HepG2 (cell line): ENCODE measurements around the gene ANKRD11. TPM values are rescaled to one million over a fixed set of nuclear protein-coding genes. Genes with fewer than 3 reads are reported as not detected.

Experiments used
- CREB1 ChIP-seq, 2 experiments: fragments of 450-650 bp in 1 of 2; IDR thresholded peaks; 2 replicates each; pipeline ENCODE4 v1.6.1; 2016 to 2017; ENCODE audit warnings: control low read depth in 1 of 2, mild to moderate bottlenecking in 1 of 2, missing compliant biosample characterization in 1 of 2, missing genetic modification characterization in 1 of 2
- ETV5 ChIP-seq: IDR thresholded peaks from 2 replicates; pipeline ENCODE4 v1.6.1; 2018; ENCODE audit warnings: missing biosample characterization, missing genetic modification reagents, inconsistent platforms, borderline replicate concordance
- JUN ChIP-seq: sonication (generic); formaldehyde crosslinking; IDR thresholded peaks from 2 replicates; pipeline ENCODE4 v1.4.0; 2020; ENCODE audit warnings: mild to moderate bottlenecking, missing genetic modification reagents
- MEIS1 ChIP-seq: sonication (generic); formaldehyde crosslinking; IDR thresholded peaks from 2 replicates; pipeline ENCODE4 v1.9.0; 2021; ENCODE audit warnings: mild to moderate bottlenecking, missing genetic modification reagents, moderate library complexity, borderline replicate concordance
- MLX ChIP-seq: IDR thresholded peaks from 2 replicates; pipeline ENCODE4 v1.6.1; 2016
- NKX3-1 ChIP-seq: sonication (generic); formaldehyde crosslinking; IDR thresholded peaks from 2 replicates; pipeline ENCODE4 v1.5.0; 2020; ENCODE audit warnings: missing genetic modification reagents
- RAD21 ChIP-seq: fragments of 450-650 bp; formaldehyde crosslinking; IDR thresholded peaks from 2 replicates; pipeline ENCODE4 v1.5.0; 2020; ENCODE audit warnings: mild to moderate bottlenecking
- ZBTB7A ChIP-seq: sonication (generic); formaldehyde crosslinking; IDR thresholded peaks from 2 replicates; pipeline ENCODE4 v1.8.0; 2022; ENCODE audit warnings: mild to moderate bottlenecking, missing genetic modification reagents
- ZFP91 ChIP-seq: sonication (generic); formaldehyde crosslinking; IDR thresholded peaks from 2 replicates; pipeline ENCODE4 v1.9.0; 2022; ENCODE audit warnings: missing genetic modification reagents, mild to moderate bottlenecking, borderline replicate concordance
- ZMYM4 ChIP-seq: sonication (generic); formaldehyde crosslinking; IDR thresholded peaks from 2 replicates; pipeline ENCODE4 v1.8.1; 2023; ENCODE audit warnings: mild to moderate bottlenecking, missing genetic modification reagents
- ZNF274 ChIP-seq: sonication (generic); formaldehyde crosslinking; IDR thresholded peaks from 2 replicates; pipeline ENCODE4 v1.5.1; 2020; ENCODE audit warnings: mild to moderate bottlenecking, missing genetic modification reagents
- ZNF34 ChIP-seq: sonication (generic); formaldehyde crosslinking; IDR thresholded peaks from 2 replicates; pipeline ENCODE4 v1.4.0; 2020; ENCODE audit warnings: mild to moderate bottlenecking, missing genetic modification reagents, borderline replicate concordance
- ZNF367 ChIP-seq: sonication (generic); formaldehyde crosslinking; IDR thresholded peaks from 2 replicates; pipeline ENCODE4 v1.4.0; 2020; ENCODE audit warnings: missing genetic modification reagents, borderline replicate concordance
- ZNF430 ChIP-seq: sonication (generic); formaldehyde crosslinking; IDR thresholded peaks from 2 replicates; pipeline ENCODE4 v1.9.0; 2021; ENCODE audit warnings: mild to moderate bottlenecking, missing genetic modification reagents
- ZNF629 ChIP-seq: sonication (generic); formaldehyde crosslinking; conservative IDR thresholded peaks from 2 replicates; pipeline ENCODE4 v1.5.0; 2020; ENCODE audit warnings: missing genetic modification reagents
- ZNF670 ChIP-seq: sonication (generic); formaldehyde crosslinking; IDR thresholded peaks from 2 replicates; pipeline ENCODE4 v1.8.0; 2022; ENCODE audit warnings: mild to moderate bottlenecking, missing genetic modification reagents, borderline replicate concordance
- ZNF724P ChIP-seq: sonication (generic); formaldehyde crosslinking; IDR thresholded peaks from 2 replicates; pipeline ENCODE4 v1.8.0; 2022; ENCODE audit warnings: missing genetic modification reagents, borderline replicate concordance
- polyA plus RNA-seq, 8 experiments: library from polyadenylated mRNA; depleted of rRNA in 3 of 8; stranded (reverse) in 7 of 8; unstranded in 1 of 8; fragments of >200 nt; fragmentation: Illumina TruSeq in 4 of 8; extraction: Trizol in 4 of 8; gene quantifications; 2 replicates each; pipeline versions ENCODE4 v1.2.1 to v1.2.3, GENCODE V29; 2011 to 2016; ENCODE audit warnings: low read depth in 4 of 8, missing spikeins in 1 of 8, mixed read lengths in 1 of 8; ENCODE audit not compliant: insufficient read depth in 1 of 8
- total RNA-seq, 5 experiments: library from RNA; depleted of rRNA; stranded (reverse); fragments of >200 nt; fragmentation: Illumina TruSeq; extraction: Trizol; gene quantifications; 2 replicates each; pipeline ENCODE4 v1.2.3, GENCODE V29; 2016; ENCODE audit warnings: low read depth in 1 of 5
- TF ChIP-seq, protein P1 (sequence below): IDR thresholded peaks from 2 replicates; pipeline ENCODE4 v1.6.1; 2016; ENCODE audit warnings: low read depth
- TF ChIP-seq, protein P2 (sequence below): sonication (generic); IDR thresholded peaks from 2 replicates; pipeline ENCODE4 v1.6.1; 2016; ENCODE audit warnings: low read depth, borderline replicate concordance
- TF ChIP-seq, protein P3 (sequence below): sonication (generic); formaldehyde crosslinking; IDR thresholded peaks from 2 replicates; pipeline ENCODE4 v1.5.0; 2020; ENCODE audit warnings: missing genetic modification reagents
- TF ChIP-seq, protein P4 (sequence below): sonication (generic); formaldehyde crosslinking; conservative IDR thresholded peaks from 2 replicates; pipeline ENCODE4 v1.8.0; 2022; ENCODE audit warnings: missing genetic modification reagents

Gene ANKRD11
- total and polyA plus RNA-seq, 2 of the 13 experiments (the other 11 are each of a cell fraction or from before 2014, with no cell fraction given) = 21.4 to 38.4 TPM

DNA sequence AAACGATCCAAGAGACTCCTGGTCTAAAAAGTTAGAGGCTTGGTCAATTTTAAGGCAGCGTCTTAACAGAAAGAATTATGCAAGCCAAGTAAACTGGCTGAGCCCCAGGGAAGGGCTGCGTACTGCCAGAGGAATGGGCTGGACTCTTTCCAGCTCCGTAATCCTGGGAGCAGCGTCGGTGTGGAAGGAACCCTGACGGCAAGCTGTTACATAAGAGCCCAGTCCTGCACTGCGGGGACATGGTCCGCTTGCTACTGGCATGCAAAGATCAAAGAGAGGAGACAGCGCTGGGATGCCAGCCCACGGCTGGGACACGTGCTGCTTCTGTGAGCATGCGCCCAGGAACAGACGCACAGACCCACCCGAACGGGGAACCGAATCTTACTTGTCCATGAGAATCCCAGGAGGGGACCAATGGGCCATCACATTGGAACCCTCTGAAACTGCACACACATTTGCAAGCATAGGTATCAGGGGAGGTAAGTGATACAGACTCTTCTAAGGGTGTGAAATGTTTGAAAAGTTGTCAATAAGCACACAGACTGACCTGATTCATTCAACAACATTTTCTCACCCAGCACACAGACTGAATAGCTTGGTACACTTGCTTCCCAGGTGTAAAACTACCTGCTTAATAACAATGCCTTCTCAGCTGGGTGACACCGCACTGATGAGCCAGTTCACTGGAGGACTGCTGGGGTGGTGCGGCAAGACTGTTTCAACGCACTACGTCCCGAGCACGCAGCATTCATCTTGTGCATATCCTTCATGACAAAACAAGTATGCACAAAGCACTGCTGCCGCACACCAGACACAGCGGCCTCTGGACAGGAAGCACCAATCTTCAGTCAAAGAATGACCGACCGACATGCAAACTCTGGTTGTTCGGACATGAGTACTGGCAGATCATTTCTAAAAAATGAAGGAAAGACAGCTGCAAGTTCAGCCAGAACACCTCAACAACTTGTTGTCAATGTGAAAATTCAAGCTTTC, 94.9 kb downstream of the ANKRD11 start (continued):
- peak; percentile 100 for TF ChIP-seq MLX (CRISPR knock-in tag)
- peak; percentile 82; the same call in 1 of the 2 replicates for TF ChIP-seq ETV5
- TF ChIP-seq MEIS1 = peak; percentile 98
- TF ChIP-seq ZNF670 = peak; percentile 94
- TF ChIP-seq ZFP91 (CRISPR knock-in tag) = peak; percentile 89
- TF ChIP-seq, protein P1, sequence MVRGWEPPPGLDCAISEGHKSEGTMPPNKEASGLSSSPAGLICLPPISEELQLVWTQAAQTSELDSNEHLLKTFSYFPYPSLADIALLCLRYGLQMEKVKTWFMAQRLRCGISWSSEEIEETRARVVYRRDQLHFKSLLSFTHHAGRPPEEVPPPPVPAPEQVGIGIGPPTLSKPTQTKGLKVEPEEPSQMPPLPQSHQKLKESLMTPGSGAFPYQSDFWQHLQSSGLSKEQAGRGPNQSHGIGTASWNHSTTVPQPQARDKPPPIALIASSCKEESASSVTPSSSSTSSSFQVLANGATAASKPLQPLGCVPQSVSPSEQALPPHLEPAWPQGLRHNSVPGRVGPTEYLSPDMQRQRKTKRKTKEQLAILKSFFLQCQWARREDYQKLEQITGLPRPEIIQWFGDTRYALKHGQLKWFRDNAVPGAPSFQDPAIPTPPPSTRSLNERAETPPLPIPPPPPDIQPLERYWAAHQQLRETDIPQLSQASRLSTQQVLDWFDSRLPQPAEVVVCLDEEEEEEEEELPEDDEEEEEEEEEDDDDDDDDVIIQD (CRISPR knock-in tag) = peak; percentile 87
- TF ChIP-seq, protein P2, sequence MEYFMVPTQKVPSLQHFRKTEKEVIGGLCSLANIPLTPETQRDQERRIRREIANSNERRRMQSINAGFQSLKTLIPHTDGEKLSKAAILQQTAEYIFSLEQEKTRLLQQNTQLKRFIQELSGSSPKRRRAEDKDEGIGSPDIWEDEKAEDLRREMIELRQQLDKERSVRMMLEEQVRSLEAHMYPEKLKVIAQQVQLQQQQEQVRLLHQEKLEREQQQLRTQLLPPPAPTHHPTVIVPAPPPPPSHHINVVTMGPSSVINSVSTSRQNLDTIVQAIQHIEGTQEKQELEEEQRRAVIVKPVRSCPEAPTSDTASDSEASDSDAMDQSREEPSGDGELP = peak; percentile 93; the same call in 1 of the 2 replicates
- TF ChIP-seq ZMYM4 (CRISPR knock-in tag) = peak; percentile 94
- TF ChIP-seq JUN (CRISPR knock-in tag) = peak; percentile 90
- TF ChIP-seq, protein P3, sequence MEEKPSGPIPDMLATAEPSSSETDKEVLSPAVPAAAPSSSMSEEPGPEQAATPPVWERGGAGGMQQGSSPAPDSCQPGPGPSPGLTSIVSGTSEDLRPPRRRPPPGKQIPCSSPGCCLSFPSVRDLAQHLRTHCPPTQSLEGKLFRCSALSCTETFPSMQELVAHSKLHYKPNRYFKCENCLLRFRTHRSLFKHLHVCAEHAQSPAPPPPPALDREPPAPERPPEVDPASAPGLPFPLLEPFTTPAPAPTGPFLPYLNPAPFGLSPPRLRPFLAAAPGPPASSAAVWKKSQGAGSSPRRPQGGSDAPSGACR (CRISPR knock-in tag) = peak; percentile 94
- TF ChIP-seq, protein P4, sequence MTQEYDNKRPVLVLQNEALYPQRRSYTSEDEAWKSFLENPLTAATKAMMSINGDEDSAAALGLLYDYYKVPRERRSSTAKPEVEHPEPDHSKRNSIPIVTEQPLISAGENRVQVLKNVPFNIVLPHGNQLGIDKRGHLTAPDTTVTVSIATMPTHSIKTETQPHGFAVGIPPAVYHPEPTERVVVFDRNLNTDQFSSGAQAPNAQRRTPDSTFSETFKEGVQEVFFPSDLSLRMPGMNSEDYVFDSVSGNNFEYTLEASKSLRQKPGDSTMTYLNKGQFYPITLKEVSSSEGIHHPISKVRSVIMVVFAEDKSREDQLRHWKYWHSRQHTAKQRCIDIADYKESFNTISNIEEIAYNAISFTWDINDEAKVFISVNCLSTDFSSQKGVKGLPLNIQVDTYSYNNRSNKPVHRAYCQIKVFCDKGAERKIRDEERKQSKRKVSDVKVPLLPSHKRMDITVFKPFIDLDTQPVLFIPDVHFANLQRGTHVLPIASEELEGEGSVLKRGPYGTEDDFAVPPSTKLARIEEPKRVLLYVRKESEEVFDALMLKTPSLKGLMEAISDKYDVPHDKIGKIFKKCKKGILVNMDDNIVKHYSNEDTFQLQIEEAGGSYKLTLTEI (CRISPR knock-in tag) = no peak
- TF ChIP-seq ZNF430 (CRISPR knock-in tag) = peak; percentile 99
- TF ChIP-seq ZNF274 (CRISPR knock-in tag) = peak; percentile 95
- TF ChIP-seq CREB1 (IDR thresholded peaks at IDR 0.05) = peak; percentile 73
- TF ChIP-seq CREB1 (CRISPR knock-in tag; IDR thresholded peaks at IDR 0.05) = peak; percentile 72
- TF ChIP-seq ZNF629 (CRISPR knock-in tag) = peak; percentile 66
- TF ChIP-seq ZNF34 = 0 out of 2 replicates have a peak, but pooled peaks have one; percentile 37
- TF ChIP-seq NKX3-1 (CRISPR knock-in tag) = peak; percentile 88
- TF ChIP-seq ZNF367 (CRISPR knock-in tag) = 0 out of 2 replicates have a peak, but pooled peaks have one; percentile 59
- TF ChIP-seq ZNF724P (CRISPR knock-in tag) = peak; percentile 74
- TF ChIP-seq ZBTB7A = peak; percentile 76; the same call in 1 of the 2 replicates
- TF ChIP-seq RAD21 = peak; percentile 58
